ENCODE results near the gene NOS1AP. TPM values are rescaled to one million over a fixed set of nuclear protein-coding genes. Genes with fewer than 3 reads are reported as not detected.

Gene NOS1AP
- total RNA-seq, 1 experiment from 2014 or later: 2.4 TPM

DNA sequence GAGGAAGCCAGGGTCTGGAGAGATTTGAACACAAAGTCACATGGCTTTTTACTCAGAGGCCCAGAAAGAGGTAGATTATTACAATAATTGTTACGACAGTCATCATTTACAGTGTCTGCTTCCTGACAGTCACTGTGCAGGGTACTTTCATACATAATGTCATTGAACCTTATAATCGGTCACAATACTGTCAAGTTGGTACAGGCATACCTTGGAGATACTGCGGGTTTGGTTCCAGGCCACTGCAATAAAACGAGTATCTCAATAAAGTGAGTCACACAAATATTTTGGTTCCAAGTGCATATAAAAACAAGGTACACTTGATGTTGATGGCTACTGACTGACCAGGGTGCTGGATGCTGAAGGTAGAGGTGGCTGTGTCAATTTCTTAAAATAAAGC is 112.6 kb downstream of the NOS1AP start:
- Mint-ChIP-seq H3K36me3 (ENCODE audit: insufficient read depth, unreplicated experiment) (no peaks in the 10 kb centered on the region), H3K4me1 (ENCODE audit: insufficient read depth, unreplicated experiment) (peaks cover 6% of the 10 kb centered on the region), H3K9me3 (ENCODE audit: unreplicated experiment) (peaks cover 7% of the 10 kb centered on the region), H3K4me3 (ENCODE audit: unreplicated experiment) (no peak overlapping the region), H3K27me3 (ENCODE audit: insufficient read depth, unreplicated experiment) (no peaks in the 10 kb centered on the region), H3K27ac (ENCODE audit: low read depth, unreplicated experiment) (no peak overlapping the region)
- CTCF ChIA-PET: interaction anchor here (0.6 to 1.2 kb wide), 2 partner anchors 11 to 109 kb away, joined by 3 read pairs; no protein-coding TSS in a partner anchor
- TF ChIP-seq, protein P1, sequence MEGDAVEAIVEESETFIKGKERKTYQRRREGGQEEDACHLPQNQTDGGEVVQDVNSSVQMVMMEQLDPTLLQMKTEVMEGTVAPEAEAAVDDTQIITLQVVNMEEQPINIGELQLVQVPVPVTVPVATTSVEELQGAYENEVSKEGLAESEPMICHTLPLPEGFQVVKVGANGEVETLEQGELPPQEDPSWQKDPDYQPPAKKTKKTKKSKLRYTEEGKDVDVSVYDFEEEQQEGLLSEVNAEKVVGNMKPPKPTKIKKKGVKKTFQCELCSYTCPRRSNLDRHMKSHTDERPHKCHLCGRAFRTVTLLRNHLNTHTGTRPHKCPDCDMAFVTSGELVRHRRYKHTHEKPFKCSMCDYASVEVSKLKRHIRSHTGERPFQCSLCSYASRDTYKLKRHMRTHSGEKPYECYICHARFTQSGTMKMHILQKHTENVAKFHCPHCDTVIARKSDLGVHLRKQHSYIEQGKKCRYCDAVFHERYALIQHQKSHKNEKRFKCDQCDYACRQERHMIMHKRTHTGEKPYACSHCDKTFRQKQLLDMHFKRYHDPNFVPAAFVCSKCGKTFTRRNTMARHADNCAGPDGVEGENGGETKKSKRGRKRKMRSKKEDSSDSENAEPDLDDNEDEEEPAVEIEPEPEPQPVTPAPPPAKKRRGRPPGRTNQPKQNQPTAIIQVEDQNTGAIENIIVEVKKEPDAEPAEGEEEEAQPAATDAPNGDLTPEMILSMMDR (IDR thresholded peaks at IDR 0.05; ENCODE audit: unreplicated experiment): no peak
- POLR2A ChIA-PET: no interaction called here
- intact Hi-C loops (cut with micrococcal nuclease): no loop called here
- no peak for DNase-seq (ENCODE audit: unreplicated experiment)
- BruUV-seq (replicated peaks): no TSS peak

DNA sequence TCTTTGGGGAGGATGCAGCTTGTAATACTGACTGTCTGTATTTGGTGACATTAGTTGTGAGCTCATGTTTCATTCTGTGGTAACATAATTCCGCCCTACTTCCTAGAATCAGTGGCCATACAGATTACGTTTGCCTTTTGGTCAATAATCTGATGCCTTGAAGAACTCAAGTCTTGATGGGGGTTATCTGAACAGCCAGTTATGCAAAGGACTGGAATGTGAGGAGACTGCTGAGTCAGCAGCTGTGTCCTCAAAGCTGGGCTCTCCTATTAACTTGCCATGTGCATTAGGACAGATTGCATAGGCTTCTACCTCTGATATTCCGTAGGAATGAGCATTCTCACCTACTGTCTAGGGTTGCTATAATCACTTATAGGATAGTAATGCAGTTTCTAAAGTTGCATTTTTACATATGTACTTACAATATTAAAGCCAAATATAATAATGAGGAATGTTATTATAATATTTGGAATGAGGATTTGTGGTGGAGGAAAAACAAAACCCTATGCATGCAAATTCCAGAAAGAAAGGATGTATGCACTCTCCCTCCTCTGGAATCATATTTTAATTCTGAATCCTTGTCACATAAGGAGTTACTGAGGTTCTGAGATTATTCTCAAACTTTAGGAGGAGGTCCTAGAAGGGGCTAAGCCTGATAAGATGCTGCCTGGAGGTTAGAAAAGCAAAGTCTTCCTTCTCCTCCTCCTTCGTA is 116.0 kb downstream of the NOS1AP start:
- Mint-ChIP-seq H3K27me3 (ENCODE audit: insufficient read depth, unreplicated experiment) (no peaks in the 10 kb centered on the region), H3K4me1 (ENCODE audit: insufficient read depth, unreplicated experiment) (no peaks in the 10 kb centered on the region), H3K27ac (ENCODE audit: low read depth, unreplicated experiment) (no peak overlapping the region), H3K9me3 (ENCODE audit: unreplicated experiment) (peaks cover 7% of the 10 kb centered on the region), H3K36me3 (ENCODE audit: insufficient read depth, unreplicated experiment) (no peaks in the 10 kb centered on the region), H3K4me3 (ENCODE audit: unreplicated experiment) (no peak overlapping the region)
- intact Hi-C loops (cut with micrococcal nuclease): no loop called here
- no peak for DNase-seq (ENCODE audit: unreplicated experiment)
- CTCF ChIA-PET: interaction anchor here (0.6 to 1.1 kb wide), 4 partner anchors 8 to 555 kb away, joined by 3 to 6 read pairs (median 4); no protein-coding TSS in a partner anchor
- POLR2A ChIA-PET: no interaction called here
- no TSS peak for BruUV-seq (replicated peaks)
- TF ChIP-seq, protein P1 (IDR thresholded peaks at IDR 0.05; ENCODE audit: unreplicated experiment): no peak

DNA sequence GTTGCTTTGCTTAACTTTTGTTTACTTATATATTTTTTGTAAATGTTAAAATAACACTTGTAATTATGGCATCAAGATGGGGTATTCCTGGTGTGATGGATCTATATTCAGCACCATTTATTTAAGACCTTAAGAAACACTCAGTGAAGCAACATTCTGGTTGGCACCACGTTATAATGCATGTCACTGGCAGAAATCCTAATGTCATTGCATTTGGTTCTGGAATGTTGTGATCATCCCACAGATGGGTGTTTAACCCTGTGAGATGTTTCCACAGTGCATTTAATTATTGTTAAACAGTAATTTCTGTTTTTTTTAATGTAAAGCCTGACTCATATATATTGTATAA is 116.5 kb downstream of the NOS1AP start:
- POLR2A ChIA-PET: no interaction called here
- BruUV-seq (replicated peaks): no TSS peak

DNA sequence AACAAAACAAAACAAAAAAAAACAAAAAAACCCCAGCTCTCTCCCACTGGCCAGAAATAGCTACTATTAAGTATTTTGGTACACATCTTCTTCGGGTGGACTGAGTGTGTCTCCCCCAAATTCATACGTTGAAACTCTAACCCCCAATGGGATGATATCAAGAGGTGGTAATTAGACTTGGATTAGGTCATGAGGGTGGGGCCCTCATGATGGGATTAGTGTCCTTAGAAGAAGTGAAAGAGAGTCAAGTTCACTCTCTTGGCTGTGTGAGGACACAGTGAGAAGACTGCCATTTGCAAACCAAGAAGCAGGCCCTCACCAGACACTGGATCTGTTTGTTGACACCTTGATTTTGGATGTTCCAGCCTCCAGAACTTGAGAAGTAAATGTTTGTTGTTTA is 116.9 kb downstream of the NOS1AP start:
- TF ChIP-seq, protein P1 (IDR thresholded peaks at IDR 0.05; ENCODE audit: unreplicated experiment): no peak
- intact Hi-C loops (cut with micrococcal nuclease): no loop called here
- Mint-ChIP-seq H3K27me3 (ENCODE audit: insufficient read depth, unreplicated experiment) (no peaks in the 10 kb centered on the region), H3K4me1 (ENCODE audit: insufficient read depth, unreplicated experiment) (no peaks in the 10 kb centered on the region), H3K9me3 (ENCODE audit: unreplicated experiment) (peaks cover 7% of the 10 kb centered on the region), H3K27ac (ENCODE audit: low read depth, unreplicated experiment) (no peak overlapping the region), H3K4me3 (ENCODE audit: unreplicated experiment) (no peak overlapping the region), H3K36me3 (ENCODE audit: insufficient read depth, unreplicated experiment) (no peaks in the 10 kb centered on the region)
- no TSS peak for BruUV-seq (replicated peaks)
- ChIA-PET POLR2A (no interaction called here), CTCF (interaction anchor here (0.6 kb wide), 1 partner anchor 71 kb away, joined by 3 read pairs; no protein-coding TSS in a partner anchor)
- no peak for DNase-seq (ENCODE audit: unreplicated experiment)

More for the DNA sequence above, 116.5 kb downstream of the NOS1AP start:
- TF ChIP-seq, protein P1 (IDR thresholded peaks at IDR 0.05; ENCODE audit: unreplicated experiment): no peak
- no peak overlapping the region for H3K27ac Mint-ChIP-seq (ENCODE audit: low read depth, unreplicated experiment)
- no peak overlapping the region for H3K4me3 Mint-ChIP-seq (ENCODE audit: unreplicated experiment)
- intact Hi-C loops (cut with micrococcal nuclease): no loop called here
- no peak for DNase-seq (ENCODE audit: unreplicated experiment)
- CTCF ChIA-PET: interaction anchor here (0.6 to 0.8 kb wide), 3 partner anchors 8 to 130 kb away, joined by 3 read pairs; no protein-coding TSS in a partner anchor
- no peaks in the 10 kb centered on the region for H3K36me3 Mint-ChIP-seq (ENCODE audit: insufficient read depth, unreplicated experiment)
- H3K4me1 Mint-ChIP-seq (ENCODE audit: insufficient read depth, unreplicated experiment): no peaks in the 10 kb centered on the region
- no peaks in the 10 kb centered on the region for H3K27me3 Mint-ChIP-seq (ENCODE audit: insufficient read depth, unreplicated experiment)
- H3K9me3 Mint-ChIP-seq (ENCODE audit: unreplicated experiment): peaks cover 7% of the 10 kb centered on the region
